Activated gamma-delta T cell treated with anti-CD3 and anti-CD28 coated beads, Interleukin-2, amount 50 U/mL, for 16 hours (primary cell): Measurements from ENCODE around the gene BOD1L1.

Source experiments
- DNase-seq: peaks from one replicate; pipeline ENCODE4 v3.0.0-alpha.2; 2020; ENCODE audit warnings: low read depth

Gene BOD1L1

GRCh38 chr4:13555325-13555724, 72.2 kb downstream of the BOD1L1 start:
- no peak for DNase-seq

DNA sequence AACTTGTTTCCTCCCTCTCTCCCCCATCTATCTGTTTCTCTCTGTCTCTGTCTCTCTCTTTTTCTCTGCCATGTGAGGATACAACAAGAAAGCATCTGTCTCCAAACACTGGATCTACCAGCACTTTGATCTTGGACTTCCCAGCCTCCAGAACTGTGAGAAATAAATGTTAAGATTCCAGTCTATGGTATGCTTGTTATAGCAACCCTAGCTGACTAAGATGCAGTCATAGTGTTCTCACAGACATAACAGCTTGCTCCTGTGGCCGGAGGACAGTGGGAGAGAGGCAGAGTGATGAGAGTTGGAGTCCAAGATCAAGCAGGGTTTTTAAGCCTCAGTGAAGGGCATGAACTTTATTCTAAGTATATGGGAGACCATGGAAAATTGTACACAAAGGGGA, 74.4 kb downstream of the BOD1L1 start:
- DNase-seq: no peak

- DNase-seq: peak; percentile 72
These were observed 78.5 kb downstream of the BOD1L1 start for GRCh38 chr4:13548984-13549546.

DNA sequence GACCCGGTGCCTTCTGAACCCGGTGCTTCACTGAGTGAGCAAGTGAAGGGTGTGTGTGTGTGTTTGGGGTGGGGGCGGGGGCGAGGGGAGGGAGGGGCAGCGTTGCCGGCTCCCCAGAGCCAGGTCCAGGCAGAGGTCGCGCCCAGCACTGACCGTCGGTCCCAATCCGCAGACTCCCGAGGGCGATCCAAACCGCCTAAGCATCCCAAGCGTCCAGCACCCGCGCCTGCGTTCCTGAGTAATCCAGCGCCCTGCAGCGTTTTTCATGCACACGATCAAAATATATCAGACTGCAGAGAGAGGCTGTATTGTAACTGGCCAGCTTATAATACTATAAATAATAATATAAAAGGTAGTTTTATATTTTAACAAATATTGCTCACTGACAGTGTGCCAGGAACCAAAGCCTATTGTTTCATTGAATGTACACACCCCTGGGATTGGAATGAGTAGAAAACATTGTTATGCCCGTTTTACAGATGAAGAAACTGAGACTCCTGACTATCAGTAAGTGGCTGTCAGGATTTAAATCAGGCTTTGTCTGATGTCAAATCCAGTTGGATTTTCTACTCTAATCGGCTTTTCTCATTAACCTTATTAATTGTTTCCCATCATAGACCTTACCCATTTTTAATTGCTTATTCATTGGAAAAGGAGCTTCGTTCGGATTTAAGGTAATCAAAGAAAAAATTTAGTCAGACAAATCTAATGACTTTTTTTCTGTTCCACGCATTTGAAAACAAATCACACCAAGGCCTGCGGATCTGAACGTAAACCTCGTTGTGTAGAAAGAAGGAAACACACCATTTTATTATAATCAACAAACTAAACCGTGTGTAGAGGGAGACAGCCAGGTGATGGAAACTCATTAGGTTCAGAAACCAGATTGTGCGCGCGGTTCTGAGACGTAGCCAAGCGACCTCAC, 79.2 kb downstream of the BOD1L1 start:
- DNase-seq: no peak

DNA sequence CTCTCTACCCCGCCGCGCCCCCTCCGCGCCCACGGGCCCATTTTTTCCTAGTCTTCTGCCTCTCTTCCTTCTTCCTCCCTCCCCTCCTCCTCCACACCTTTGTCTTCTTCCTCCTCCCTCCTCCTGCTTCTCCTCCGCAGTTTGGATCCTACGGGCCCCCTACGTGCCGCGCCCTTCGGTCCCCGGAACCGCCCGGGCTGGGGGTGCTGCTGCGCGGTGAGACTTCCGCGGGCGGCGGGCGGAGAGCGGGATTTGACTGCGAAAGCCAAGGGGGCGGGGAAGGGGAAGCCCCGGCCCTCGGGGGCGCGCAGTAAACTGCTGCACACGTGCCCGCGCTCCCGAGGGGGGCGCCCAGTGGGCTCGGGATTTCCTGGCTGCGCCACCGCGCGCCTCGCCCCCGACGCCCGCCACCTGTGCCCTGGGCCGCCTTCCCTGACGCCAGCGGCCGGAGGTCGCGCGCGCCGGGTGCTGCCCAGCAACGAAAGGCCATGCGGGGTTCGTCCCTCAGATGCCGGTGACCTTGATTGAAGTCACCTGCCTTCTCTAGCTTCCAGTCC, 80.0 kb downstream of the BOD1L1 start:
- no peak for DNase-seq

GRCh38 chr4:13546941-13547484, 80.5 kb downstream of the BOD1L1 start:
- DNase-seq: no peak

DNA sequence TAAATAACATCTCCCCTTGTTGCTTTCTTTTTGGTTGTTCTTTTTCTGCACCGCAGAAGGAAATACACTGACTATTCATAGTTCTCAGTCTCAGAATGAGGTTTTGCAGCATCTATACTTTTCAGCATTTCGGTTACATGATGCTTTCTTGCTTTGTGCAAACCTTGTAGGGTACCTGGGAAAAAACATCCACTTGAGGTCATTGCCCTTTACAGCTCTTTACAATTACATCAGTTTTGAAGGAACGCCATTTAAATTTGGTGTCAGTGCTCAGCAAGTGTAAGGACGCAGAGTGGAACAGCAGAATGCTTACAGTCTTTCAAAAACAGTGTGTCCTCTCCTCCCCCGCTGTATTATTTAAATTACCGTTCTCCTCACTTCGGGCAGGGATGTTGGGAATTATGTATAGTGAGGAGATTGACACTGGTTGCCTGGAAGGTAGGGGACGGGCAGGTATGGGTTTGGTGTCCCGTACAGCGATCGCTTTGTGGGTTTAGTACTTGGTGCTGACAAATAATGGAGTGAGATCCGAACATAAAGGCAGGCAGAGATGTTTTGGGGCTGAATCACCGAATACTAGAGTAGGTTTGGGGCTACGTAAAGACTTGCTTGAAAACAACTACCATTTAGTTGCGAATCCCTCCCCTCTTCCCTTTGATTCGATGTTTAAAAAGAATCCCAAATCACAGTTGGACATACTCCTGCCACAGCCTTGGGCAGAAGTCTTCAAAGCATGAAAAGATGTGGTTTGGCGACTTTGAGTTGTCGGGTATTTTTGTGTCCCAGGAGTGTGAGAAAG, 81.2 kb downstream of the BOD1L1 start:
- no peak for DNase-seq

DNA sequence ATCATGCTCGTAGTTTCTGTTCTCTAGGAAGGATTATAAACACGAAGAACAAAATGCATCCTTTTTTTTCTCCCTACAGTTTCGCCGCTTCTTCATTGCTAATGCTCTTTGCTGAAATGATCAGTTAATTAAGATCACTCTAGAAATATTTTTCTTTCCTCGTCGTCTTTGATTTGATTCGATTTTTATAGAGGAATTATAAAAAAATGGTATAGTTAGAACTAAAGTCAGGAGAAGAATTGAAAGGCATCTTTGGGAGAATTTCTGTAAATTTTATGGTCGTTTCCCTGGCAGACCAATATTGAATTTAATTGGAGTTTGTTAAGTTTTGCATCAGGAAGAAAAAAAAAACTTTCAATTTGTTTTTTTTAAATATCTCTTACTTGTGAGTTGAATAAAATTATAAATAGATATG, 82.1 kb downstream of the BOD1L1 start:
- no peak for DNase-seq

GRCh38 chr4:13544606-13545393, 82.7 kb downstream of the BOD1L1 start:
- no peak for DNase-seq

DNA sequence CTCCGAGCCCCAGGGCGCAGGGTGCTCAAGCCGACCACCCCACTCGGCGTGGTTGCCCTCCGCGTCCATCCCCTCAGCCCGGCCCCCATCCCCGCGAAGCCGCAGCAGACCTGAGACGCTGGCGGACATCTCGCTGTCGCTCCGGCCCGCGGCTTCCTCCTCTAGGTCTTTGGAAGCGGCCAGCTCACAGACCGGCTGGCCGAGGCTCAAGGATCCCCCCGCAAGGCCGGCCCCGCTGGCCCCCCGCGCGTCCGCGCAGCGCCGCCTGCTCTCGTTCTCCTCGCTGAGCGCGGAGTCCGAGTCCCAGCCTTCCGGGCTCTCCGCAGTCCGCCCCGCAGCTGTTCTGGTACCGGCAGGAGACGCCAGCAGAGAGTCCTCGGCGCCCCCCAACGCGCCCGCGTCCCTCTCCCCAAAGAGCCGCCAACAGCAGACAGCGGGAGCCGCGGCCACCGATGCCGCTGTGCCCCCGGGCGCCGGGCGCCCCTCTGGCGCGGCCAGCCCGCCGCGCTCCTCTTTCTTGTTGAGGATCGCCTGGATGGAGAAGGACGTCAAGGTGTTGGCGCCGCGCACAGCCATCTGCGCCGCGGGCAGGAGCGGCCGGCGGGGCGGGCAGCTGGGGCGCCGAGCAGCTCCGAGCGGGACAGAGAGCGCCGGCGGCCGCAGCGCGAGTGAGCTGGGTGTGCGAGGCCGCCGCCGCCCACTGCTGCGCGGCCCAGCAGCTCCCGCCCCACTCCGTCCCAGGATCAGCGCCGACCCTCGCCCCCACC, 83.5 kb downstream of the BOD1L1 start, which contains the start of gene NKX3-2:
TSS of gene NKX3-2 (minus strand) at position 670 of the 767 bp plus-strand sequence. CDS start at position 576, 94 bp downstream.
- no peak for DNase-seq

DNA sequence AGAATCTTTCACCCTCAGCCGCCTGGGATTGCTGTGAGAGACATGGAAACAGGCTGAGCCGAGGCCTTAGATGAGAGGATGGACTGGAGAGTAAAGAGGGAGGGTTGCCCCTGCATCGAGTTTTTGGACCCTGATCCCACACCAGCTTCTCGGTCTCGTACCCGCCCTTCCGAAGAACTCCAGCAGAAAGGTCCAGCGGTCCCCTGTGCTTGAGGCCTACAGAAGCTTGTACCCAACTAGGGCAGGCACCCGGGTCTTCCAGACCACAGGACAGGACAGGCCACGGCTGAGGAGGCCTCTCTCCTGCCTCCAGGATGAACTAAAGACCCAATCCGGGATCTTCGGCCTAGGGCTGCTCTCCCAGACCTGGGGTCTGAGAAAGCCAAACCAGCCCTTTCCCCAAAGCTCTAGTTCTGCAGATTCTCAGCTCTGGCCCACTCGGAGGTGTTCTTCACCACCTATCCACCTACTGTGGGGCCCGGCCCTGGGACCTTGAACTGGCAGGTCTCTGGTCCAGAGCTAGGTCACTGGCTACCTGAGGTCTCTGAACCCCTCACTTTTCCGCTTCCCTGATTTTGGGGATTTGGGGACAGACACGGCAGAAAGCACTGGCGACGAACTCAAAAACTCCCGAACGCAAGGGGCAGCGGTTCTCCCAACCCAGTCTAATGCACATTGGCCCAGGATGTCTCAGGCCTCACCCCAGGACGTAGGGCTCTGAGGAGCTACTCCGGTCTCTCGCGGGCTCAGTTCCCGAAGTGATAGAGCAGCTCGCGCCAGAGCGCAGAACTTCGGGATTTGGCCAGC, 84.3 kb downstream of the BOD1L1 start:
- no peak for DNase-seq

- DNase-seq: no peak
These were observed 84.9 kb downstream of the BOD1L1 start for GRCh38 chr4:13542577-13543031.

DNA sequence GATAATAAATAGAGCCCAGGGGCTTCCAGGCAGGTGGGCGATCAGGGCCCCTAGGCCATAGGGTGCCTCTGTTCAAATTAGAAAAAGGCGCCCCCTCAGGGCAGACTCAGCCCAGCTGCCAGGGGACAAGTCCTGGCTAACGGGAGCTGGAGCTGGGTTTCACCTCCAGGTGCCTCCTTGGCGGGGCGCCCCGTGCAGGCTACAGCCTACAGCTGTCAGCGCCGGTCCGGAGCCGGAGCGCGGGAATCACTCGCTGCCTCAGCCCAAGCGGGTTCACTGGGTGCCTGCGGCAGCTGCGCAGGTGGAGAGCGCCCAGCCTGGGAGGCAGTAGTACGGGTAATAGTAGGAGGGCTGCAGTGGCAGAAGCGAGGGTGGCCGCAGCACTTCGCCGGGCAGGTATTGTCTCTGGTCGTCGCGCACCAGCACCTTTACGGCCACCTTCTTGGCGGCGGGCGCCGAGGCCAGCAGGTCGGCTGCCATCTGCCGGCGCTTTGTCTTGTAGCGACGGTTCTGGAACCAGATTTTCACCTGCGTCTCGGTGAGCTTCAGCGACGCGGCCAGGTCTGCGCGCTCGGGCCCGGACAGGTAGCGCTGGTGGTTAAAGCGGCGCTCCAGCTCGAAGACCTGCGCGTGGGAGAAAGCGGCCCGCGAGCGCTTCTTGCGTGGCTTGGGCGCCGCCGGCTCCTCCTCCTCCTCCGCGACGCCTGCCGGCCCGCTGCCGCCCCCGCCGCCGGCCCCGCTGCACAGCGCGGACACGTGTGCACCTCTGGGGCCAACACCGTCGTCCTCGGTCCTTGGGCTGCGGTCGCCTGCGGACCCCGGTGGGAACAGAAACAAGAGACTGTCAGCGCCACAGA, 85.6 kb downstream of the BOD1L1 start:
- DNase-seq: no peak

GRCh38 chr4:13541176-13541604, 86.3 kb downstream of the BOD1L1 start:
- DNase-seq: no peak

GRCh38 chr4:13540446-13541175, 86.9 kb downstream of the BOD1L1 start:
- DNase-seq: no peak

DNA sequence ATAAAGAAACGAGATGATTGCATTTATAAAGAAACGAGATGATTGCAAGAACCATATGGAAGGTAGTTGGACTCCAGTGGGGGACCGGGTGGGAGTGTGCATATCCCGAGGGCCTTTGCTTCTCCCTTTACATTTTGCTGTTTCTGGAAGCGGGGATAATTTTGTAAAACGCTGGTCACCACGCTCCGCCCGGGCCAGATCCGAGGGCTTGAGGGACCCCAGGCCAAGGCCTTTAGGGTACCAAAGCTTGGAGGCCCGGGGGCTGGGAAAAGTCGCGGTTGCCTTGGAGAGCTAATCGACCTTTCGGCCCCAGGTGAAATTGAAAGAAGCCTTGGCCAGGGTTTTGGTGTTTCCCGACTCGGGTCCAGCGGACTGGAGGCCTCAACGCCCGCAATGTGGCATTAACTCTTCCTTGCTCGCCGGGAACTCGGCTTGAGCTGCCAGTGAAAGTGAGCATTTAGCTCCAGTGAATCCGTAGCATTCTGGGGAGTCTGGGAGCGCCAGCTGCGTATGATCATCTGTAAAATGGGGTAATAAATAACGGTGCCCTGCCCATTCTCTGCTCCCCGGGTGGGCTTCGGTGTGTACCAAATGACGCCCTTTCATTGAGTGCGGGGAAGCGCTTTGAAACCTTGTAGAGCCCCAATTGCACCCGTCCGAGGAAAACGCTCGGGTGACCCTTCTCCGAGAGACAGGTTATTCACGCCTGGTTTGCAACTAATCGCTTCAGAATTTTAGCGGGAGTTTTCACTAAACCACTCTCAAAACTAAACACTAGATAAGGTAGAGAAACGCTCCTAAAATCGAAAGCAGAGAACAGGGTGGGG, 87.7 kb downstream of the BOD1L1 start:
- no peak for DNase-seq
